GM23338 (cell line): ENCODE measurements around the gene BPIFB1. TPM values are rescaled to one million over a fixed set of nuclear protein-coding genes. Genes with fewer than 3 reads are reported as not detected.

ENCODE experiments used
- ATAC-seq: fragments of 200-7000 bp; cut with Tn5 transposase; 3 replicates; pipeline ENCODE4 v1.9.1; 2020
- DNase-seq: peaks from one replicate; pipeline ENCODE4 v3.0.0-alpha.2; 2015; ENCODE audit warnings: low spot score
- H2AFZ ChIP-seq: fragments of 200-600 bp; sonication (generic); 2 replicates; pipeline ENCODE4 v1.8.0; 2016; ENCODE audit warnings: antibody characterized with exemption, mild to moderate bottlenecking, moderate library complexity
- H3F3A ChIP-seq: fragments of 200-600 bp; sonication (generic); replicated peaks from 2 replicates; pipeline ENCODE4 v1.8.0; 2017; ENCODE audit warnings: antibody characterized with exemption, mixed run types, low read depth
- H3K27ac ChIP-seq: fragments of 200-600 bp; sonication (generic); 2 replicates; pipeline ENCODE4 v1.6.1; 2016; ENCODE audit warnings: low read depth
- H3K27me3 ChIP-seq: fragments of 200-600 bp; sonication (generic); 2 replicates; pipeline ENCODE4 v1.8.0; 2016; ENCODE audit warnings: mild to moderate bottlenecking, mixed run types, moderate library complexity; ENCODE audit not compliant: insufficient read depth
- H3K36me3 ChIP-seq: fragments of 200-600 bp; sonication (generic); 2 replicates; pipeline ENCODE4 v1.8.0; 2016; ENCODE audit warnings: mild to moderate bottlenecking; ENCODE audit not compliant: insufficient read depth
- H3K4me1 ChIP-seq: fragments of 200-600 bp; sonication (generic); 2 replicates; pipeline ENCODE4 v1.8.0; 2016; ENCODE audit warnings: mild to moderate bottlenecking, moderate library complexity; ENCODE audit not compliant: insufficient read depth
- H3K4me2 ChIP-seq: fragments of 200-600 bp; sonication (generic); 2 replicates; pipeline ENCODE4 v1.7.1; 2017; ENCODE audit warnings: mixed run types
- H3K4me3 ChIP-seq: fragments of 200-600 bp; sonication (generic); 2 replicates; pipeline ENCODE4 v1.6.1; 2016; ENCODE audit warnings: mixed run types
- H3K79me2 ChIP-seq: fragments of 200-600 bp; sonication (generic); replicated peaks from 2 replicates; pipeline ENCODE4 v1.8.0; 2017; ENCODE audit warnings: mild to moderate bottlenecking; ENCODE audit not compliant: insufficient read depth
- H3K9me2 ChIP-seq: fragments of 200-600 bp; sonication (generic); 2 replicates; pipeline ENCODE4 v1.8.0; 2017; ENCODE audit not compliant: insufficient read depth
- H4K20me1 ChIP-seq: fragments of 200-600 bp; sonication (generic); replicated peaks from 2 replicates; pipeline ENCODE4 v1.8.0; 2017; ENCODE audit warnings: mild to moderate bottlenecking; ENCODE audit not compliant: insufficient read depth
- H3K27ac Mint-ChIP-seq: 2 replicates; pipeline ENCODE4 v1.8.0; 2020; ENCODE audit warnings: inconsistent platforms, mild to moderate bottlenecking, moderate library complexity, mixed read lengths
- H3K27me3 Mint-ChIP-seq: 3 replicates; pipeline ENCODE4 v1.8.0; 2022; ENCODE audit warnings: low read depth, mild to moderate bottlenecking, moderate library complexity, mixed read lengths, inconsistent platforms; ENCODE audit not compliant: insufficient read depth, poor library complexity
- H3K36me3 Mint-ChIP-seq: 3 replicates; pipeline ENCODE4 v1.8.0; 2021; ENCODE audit warnings: low read depth, mild to moderate bottlenecking, inconsistent platforms, moderate library complexity, mixed read lengths
- H3K4me1 Mint-ChIP-seq: 3 replicates; pipeline ENCODE4 v1.8.0; 2020; ENCODE audit warnings: mild to moderate bottlenecking, inconsistent platforms, mixed read lengths
- H3K4me3 Mint-ChIP-seq: 3 replicates; pipeline ENCODE4 v1.8.0; 2021; ENCODE audit warnings: moderate library complexity, mild to moderate bottlenecking, inconsistent platforms, mixed read lengths
- H3K9me3 Mint-ChIP-seq: 3 replicates; pipeline ENCODE4 v1.8.0; 2020; ENCODE audit warnings: moderate library complexity, mild to moderate bottlenecking, inconsistent platforms, mixed read lengths
- EZH2phosphoT487 ChIP-seq: fragments of 200-600 bp; sonication (generic); IDR thresholded peaks from one replicate; pipeline ENCODE4 v1.8.1; 2018; ENCODE audit warnings: antibody characterized with exemption; ENCODE audit not compliant: unreplicated experiment
- ZNF462 ChIP-seq: fragments of 250-450 bp; sonication (Bioruptor Pico); IDR thresholded peaks from 2 replicates; pipeline ENCODE4 v1.5.0; 2020; ENCODE audit warnings: mild to moderate bottlenecking, moderate library complexity
- polyA plus RNA-seq: library from polyadenylated mRNA; unstranded; fragments of >200 nt; fragmentation: Nextera tagmentation; extraction: Ambion mirVana; gene quantifications from 2 replicates; pipeline ENCODE4 v1.2.1, GENCODE V29; 2016
- total RNA-seq: library from RNA; depleted of rRNA; stranded (reverse); fragments of >200 nt; shearing (Covaris generic); gene quantifications from 2 replicates; pipeline ENCODE4 v1.2.3, GENCODE V29; 2014
- TF ChIP-seq, protein P1 (sequence below): IDR thresholded peaks from one replicate; pipeline ENCODE4 v1.6.1; 2018; ENCODE audit warnings: antibody characterized with exemption; ENCODE audit not compliant: unreplicated experiment

Gene BPIFB1
- total and polyA plus RNA-seq, 2 experiments from 2014 or later: not detected

GRCh38 chr20:33251496-33251895 is 31.5 kb upstream of the BPIFB1 start:
- no peaks in the 10 kb centered on the region for H3K36me3 Mint-ChIP-seq
- no peaks in the 10 kb centered on the region for H3F3A ChIP-seq
- H3K9me2 ChIP-seq: no peaks in the 10 kb centered on the region
- peaks cover 3% of the 10 kb centered on the region for H3K27me3 Mint-ChIP-seq
- H3K4me2 ChIP-seq: no peak overlapping the region
- no peaks in the 10 kb centered on the region for H3K4me1 ChIP-seq
- no peak overlapping the region for H3K27ac ChIP-seq
- H3K36me3 ChIP-seq: no peaks in the 10 kb centered on the region
- no peak overlapping the region for H2AFZ ChIP-seq
- H3K27me3 ChIP-seq: no peaks in the 10 kb centered on the region
- H3K27ac Mint-ChIP-seq: no peak overlapping the region
- no peaks in the 10 kb centered on the region for H3K9me3 Mint-ChIP-seq
- no peak overlapping the region for H3K4me3 Mint-ChIP-seq
- no peak overlapping the region for H3K4me3 ChIP-seq
- H3K79me2 ChIP-seq: no peaks in the 10 kb centered on the region
- DNase-seq: no peak
- H3K4me1 Mint-ChIP-seq: no peaks in the 10 kb centered on the region
- no peaks in the 10 kb centered on the region for H4K20me1 ChIP-seq
- ATAC-seq: no peak
- TF ChIP-seq ZNF462 (CRISPR knock-in tag): no peak
- TF ChIP-seq EZH2phosphoT487: no peak
- TF ChIP-seq, protein P1, sequence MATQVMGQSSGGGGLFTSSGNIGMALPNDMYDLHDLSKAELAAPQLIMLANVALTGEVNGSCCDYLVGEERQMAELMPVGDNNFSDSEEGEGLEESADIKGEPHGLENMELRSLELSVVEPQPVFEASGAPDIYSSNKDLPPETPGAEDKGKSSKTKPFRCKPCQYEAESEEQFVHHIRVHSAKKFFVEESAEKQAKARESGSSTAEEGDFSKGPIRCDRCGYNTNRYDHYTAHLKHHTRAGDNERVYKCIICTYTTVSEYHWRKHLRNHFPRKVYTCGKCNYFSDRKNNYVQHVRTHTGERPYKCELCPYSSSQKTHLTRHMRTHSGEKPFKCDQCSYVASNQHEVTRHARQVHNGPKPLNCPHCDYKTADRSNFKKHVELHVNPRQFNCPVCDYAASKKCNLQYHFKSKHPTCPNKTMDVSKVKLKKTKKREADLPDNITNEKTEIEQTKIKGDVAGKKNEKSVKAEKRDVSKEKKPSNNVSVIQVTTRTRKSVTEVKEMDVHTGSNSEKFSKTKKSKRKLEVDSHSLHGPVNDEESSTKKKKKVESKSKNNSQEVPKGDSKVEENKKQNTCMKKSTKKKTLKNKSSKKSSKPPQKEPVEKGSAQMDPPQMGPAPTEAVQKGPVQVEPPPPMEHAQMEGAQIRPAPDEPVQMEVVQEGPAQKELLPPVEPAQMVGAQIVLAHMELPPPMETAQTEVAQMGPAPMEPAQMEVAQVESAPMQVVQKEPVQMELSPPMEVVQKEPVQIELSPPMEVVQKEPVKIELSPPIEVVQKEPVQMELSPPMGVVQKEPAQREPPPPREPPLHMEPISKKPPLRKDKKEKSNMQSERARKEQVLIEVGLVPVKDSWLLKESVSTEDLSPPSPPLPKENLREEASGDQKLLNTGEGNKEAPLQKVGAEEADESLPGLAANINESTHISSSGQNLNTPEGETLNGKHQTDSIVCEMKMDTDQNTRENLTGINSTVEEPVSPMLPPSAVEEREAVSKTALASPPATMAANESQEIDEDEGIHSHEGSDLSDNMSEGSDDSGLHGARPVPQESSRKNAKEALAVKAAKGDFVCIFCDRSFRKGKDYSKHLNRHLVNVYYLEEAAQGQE: no peak
